Myometrial cell (primary cell): ENCODE measurements around the gene MTG1. TPM values are rescaled to one million over a fixed set of nuclear protein-coding genes. Genes with fewer than 3 reads are reported as not detected.

Source experiments
- total RNA-seq: library from RNA; depleted of rRNA; stranded (reverse); fragments of >200 nt; gene quantifications from 2 replicates; pipeline ENCODE4 v1.2.3, GENCODE V29; 2015

Gene MTG1
- 23.2 and 30.0 TPM in 2 replicates for total RNA-seq

GRCh38 chr10:133394064-133394663, at the start of gene MTG1:
Gene MTG1, plus strand, starts transcription at chr10:133394157. Its CDS starts 64 bp downstream, at chr10:133394221.

GRCh38 chr10:133357285-133358161, 36.4 kb upstream of the MTG1 start, which contains the start of gene FUOM:
Gene FUOM, minus strand, starts transcription at chr10:133358019. Its CDS starts 12 bp downstream, at chr10:133358007.

GRCh38 chr10:133373174-133374090, 20.5 kb upstream of the MTG1 start, which contains the start of gene ECHS1:
Gene ECHS1, minus strand, starts transcription at chr10:133373354. Its CDS starts 21 bp downstream, at chr10:133373333.

GRCh38 chr10:133379152-133379800, 14.7 kb upstream of the MTG1 start, which contains the start of gene PAOX:
Gene PAOX, plus strand, starts transcription at chr10:133379262. Its CDS starts 55 bp downstream, at chr10:133379317.

GRCh38 chr10:133424601-133425000, 30.6 kb downstream of the MTG1 start, which contains the start of gene SPRN:
Gene SPRN, minus strand, starts transcription at chr10:133424625. Its CDS starts 944 bp downstream, at chr10:133423681.

GRCh38 chr10:133453516-133454203, 59.7 kb downstream of the MTG1 start, which contains the start of gene SCART1:
Gene SCART1, plus strand, starts transcription at chr10:133453945. Its CDS starts 53 bp downstream, at chr10:133453998.

Other genes starting within 250 kb of the MTG1 start
- 0.58 and 2.7 TPM in 2 replicates for gene KNDC1, start 233.9 kb upstream of the MTG1 start, total RNA-seq
- not detected in 2 replicates for gene UTF1, start 163.9 kb upstream of the MTG1 start, total RNA-seq
- not detected in 2 replicates for gene VENTX, start 156.3 kb upstream of the MTG1 start, total RNA-seq
- 5.0 and 22.2 TPM in 2 replicates for gene ADAM8, start 117.3 kb upstream of the MTG1 start, total RNA-seq
- gene TUBGCP2, start 85.3 kb upstream of the MTG1 start, total RNA-seq, result 60.3 and 67.0 TPM in 2 replicates
- gene ZNF511, start 85.2 kb upstream of the MTG1 start, total RNA-seq, result 30.6 and 37.9 TPM in 2 replicates
- gene CALY, start 57.3 kb upstream of the MTG1 start, total RNA-seq, result not detected in 2 replicates
- not detected in 2 replicates for gene PRAP1, start 46.8 kb upstream of the MTG1 start, total RNA-seq
- gene FUOM, start 36.1 kb upstream of the MTG1 start, total RNA-seq, result 41.2 and 50.0 TPM in 2 replicates
- 149 and 150 TPM in 2 replicates for gene ECHS1, start 20.8 kb upstream of the MTG1 start, total RNA-seq
- gene PAOX, start 14.9 kb upstream of the MTG1 start, total RNA-seq, result 8.6 and 12.9 TPM in 2 replicates
- 0.89 and 2.0 TPM in 2 replicates for gene SPRN, start 30.5 kb downstream of the MTG1 start, total RNA-seq
- gene SCART1, start 59.8 kb downstream of the MTG1 start, total RNA-seq, result under 0.01 and 0.18 TPM in 2 replicates
- 0.18 TPM in 1 of 2 replicates, not detected in the other for gene CYP2E1, start 133.2 kb downstream of the MTG1 start, total RNA-seq
- gene SYCE1, start 171.4 kb downstream of the MTG1 start, total RNA-seq, result 0.58 TPM in 1 of 2 replicates, not detected in the other
- not detected in 2 replicates for gene FRG2B, start 232.6 kb downstream of the MTG1 start, total RNA-seq